ENCODE results near the gene GRM4.

GRM4 gene

DNA sequence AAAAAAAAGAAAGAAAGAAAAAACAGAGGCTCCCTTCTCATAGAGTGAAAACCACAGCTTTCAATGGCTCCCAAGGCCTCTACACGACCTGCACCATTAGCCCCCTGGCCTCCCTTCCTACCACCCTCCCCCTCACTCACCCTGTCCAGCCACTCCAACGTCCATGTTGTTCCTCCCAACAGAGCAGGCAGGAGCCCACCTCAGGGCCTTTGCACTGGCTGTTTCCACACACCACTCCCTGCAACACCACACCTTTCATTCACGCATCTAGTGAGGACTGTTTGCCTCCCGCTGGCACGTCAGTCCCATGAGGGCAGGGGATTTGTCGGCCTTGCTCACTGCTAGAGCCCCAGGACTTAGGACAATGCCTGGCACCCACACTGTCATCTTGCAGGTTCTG is 39.5 kb downstream of the GRM4 start:
- no peak for DNase-seq

DNA sequence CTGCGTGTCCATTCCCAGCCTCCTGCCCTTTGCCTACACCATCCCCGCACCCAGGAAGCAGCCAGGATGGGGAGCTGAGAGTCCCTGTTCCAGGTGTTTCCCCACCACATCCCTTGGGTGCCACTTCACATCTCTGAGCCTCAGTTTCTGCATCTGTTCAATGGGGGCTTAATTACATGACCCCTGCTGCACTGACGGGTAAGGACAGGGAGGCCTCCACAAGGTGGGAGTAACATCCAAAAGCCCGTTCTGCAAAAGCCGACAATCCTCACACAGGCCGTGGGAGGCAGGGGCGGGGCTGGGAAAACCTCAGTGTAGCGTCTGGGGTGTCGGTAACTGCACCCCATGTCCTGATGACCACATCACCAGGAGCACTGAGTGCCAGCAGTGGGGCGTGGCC is 41.3 kb downstream of the GRM4 start:
- DNase-seq = no peak

DNA sequence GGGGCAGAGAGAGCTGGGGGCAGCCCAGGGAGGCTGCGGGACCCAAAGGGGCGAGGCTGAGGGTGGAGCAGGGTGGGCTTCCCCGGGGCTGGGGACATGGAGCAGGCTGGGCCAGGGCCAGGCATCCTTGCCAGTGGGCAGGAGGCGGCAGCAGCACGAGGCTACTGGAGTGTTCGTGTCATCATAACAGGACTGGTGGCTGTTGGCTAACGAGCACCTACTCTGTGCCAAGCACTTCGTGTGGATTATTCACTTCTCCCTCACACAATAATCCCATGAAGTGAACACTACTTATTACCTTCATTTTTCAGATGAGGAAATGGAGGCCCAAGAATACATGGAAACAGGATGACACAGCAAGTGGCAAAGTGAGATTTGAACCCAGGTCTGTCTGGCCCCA is 41.7 kb downstream of the GRM4 start:
- DNase-seq = no peak

DNA sequence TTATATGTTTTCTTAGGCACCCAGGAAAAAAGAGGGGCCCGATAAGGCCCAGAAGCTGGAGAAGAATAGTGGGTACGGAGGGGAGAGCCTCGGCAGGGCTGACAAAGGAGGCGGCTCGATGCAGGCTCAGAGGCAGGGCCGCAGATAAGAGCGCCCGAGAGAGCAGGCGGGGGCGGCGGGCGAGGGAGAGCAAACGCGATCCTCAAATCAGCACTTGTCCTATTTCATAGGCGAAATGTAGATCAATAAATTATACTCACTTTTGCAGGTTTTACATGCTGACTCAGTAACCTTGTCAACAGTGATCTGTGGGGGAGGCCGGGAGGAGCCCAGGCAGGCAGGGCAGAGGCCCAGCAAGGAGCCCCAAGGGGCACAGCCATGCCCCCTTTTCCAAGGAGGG is 42.6 kb downstream of the GRM4 start:
- no peak for DNase-seq

DNA sequence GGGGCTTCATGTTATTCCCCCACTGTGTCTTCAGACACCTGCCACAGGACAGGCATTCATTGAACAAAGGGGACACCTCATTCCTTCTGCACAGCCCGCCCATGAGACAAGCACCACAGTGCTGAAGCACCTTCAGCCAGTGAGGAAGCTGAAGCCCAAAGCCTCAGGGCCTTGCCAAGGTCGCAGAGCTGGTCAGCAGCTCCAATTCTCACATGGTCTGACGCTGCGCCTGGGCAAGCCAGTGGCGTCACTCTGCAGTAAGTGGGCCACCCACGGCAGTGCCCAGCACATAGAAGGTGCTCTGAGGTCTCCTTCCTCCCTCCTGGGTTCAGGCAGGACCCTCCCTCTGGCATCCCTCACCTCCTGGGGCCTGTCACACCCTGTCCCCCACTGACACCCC is 43.2 kb downstream of the GRM4 start:
- DNase-seq = no peak

DNA sequence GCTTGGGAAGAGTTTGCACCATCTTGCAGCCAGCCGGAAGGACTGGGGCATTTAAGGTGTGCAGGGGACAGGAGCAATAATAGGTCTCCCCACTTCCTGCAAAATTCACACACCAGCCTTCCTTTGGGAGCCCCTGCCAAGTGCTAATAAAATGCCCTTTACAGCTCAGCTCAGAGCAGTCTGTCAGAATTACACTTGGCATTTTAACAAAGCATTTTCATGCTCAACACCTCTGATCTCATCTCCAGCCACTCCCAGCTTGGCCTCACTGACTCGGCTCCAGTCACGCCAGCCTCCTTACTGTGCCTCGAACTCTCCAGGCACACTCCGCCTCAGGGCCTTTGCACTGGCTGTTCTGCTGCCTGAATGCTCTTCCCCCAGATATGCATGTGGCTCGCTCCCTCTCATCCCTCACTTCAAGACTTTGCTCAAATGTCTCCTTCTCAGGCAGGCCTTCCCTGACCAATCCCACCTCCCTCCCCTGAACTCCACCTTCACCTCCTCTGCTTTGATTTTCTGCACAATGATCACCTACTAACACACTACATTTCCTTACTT is 43.7 kb downstream of the GRM4 start:
- DNase-seq = no peak

DNA sequence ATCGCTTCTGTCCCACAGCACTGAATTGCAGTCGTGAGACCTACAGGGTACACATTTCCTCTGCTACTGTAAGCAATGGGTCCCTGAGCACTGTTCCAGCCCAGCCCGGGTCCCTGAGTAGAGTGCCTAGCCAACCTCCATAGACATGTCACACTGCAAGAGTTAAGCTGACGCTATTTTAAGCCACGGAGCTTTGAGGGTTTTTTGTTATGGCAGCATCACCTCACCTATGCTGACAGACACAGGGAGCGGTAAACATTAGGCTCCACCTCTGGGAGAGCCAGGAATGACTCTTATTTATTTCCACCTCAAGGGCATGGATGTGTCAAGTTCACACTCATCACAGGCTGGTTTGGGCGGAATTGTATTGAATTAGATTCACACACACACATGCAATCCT is 45.1 kb downstream of the GRM4 start:
- DNase-seq = no peak

DNA sequence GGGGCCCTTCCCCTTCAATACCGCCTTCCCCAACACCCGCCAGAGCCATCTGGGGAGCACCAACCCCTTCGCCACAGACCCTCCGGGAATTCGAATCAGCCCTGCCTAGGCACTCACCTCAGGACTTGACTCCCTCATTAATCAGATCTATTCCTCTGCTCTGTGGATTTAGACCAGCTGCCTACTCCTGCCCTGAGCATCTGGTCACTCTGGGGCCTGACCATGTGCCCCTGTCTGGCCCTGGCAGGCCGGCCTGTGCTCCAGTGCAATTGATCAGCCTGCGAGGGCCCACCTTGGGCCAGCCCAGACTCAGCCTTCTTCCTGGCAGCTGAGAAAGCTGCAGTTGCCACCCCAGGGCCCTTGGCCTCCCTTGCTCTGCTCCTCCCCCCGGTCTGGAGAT is 46.0 kb downstream of the GRM4 start:
- no peak for DNase-seq

DNA sequence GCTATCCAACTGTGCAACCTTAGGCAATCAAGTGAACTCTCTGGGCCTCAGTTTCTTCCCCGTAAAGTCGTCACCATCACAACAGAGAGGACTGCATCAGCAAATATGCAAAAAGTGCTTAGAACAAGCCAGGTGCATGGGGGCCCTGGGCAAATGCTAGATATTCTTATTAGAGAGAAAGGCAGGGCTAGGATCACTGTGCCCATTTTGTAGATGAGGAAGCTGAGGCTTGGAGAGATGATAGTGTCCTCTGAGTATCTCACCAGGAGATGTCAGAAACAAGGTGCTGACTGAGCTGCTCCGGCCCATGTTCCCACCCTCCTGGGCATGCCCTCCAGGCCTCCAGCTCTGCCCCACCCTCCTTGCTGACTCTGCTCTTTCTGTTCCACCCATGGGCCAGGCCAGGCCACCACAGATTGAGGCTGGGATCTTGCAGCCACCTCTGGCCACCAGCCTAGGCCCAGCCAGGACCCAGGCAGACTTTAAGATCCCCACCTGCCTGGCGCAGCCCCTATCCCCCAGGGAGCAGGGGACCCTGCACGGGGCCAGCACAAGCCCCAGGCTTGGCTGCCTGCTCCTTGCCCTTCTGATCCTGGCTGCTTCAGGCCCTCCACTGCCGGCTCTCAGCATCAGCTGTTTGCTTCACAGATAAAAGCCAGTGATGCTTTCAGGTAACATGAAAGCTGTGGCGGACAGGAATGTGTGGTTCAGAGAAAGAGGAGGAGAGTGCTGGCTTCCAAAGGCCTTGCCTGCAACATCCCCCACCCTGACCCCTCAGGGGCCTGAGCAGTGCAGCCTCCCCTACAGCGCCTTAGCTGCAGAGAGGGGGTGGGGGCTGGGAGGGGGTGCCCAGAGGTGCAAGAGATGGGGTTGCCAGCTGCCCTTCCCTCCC is 47.6 kb downstream of the GRM4 start:
- DNase-seq = no peak

DNA sequence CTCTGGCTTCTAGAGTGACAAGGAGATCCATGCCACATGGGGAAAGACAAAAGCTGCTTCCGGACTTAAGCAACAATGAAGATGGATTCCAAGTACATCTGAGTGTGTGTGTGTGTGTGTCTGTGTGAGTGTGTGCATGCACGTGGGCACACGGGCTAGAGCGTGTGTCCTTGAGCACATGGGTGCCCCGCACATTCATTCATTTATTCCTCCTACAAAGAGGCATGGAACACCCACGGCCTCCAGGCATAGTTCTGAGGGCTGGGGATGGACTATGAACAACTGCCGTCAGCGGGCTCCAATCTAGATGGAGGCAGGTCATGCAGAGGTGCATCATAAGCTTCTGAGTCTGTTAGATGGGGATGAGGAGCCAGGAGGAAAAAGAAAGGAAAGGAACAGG is 49.1 kb downstream of the GRM4 start:
- DNase-seq = no peak

DNA sequence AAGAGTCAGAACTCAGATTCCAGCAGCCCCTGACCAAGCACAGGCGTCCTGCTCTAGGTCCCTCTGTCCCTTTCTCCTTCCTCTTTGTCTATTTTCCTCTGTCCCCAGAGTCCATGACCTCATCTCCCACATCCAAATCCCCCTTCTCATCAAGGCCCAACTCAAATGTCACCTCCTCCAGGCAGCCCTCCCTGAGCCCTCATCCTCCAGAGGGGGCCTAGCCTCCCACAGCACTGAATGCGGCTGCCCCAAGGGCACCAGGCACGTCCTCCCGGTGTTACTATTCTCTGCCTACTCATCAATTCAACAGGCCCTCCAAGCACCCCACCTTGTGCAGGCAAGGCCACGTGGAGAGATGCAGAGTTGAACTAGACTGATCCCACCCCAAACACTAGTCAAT is 49.7 kb downstream of the GRM4 start:
- no peak for DNase-seq

DNA sequence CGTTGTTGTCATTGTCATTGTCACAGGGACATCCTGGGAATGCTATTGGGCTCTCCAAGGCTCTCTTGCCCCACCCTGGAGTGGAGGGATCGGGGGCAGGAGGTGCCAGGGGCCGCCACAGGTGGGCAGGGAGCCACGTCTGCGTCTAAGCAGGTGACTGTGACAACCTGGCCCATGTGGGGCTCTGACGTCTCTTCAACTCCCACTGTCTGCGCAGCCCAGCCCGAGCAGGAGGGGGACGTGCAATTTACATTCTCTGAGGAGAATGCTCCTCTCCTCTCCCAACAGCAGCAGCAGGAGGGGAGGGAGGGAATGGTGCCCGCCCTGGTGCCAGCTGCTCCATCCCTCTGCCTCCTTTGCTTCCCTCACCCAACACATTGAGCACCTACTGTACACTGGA is 50.1 kb downstream of the GRM4 start:
- DNase-seq = no peak

DNA sequence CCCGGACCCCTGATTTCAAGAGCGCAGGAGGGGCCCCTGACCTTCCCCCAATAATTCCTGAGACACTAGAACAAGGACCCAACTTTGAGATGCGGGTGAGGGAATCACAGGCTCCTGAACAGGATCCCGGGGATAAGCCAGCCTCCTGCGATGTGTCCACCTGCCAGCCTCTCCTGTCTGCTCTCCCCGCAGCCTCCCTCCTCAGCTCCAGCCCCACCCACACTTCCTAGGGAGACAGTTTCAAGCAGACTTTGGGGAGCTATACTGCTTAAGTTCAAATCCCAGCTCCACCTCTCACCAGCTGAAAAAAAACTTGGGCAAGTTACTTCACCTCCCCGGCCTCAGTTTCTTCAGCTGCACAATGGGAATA is 50.8 kb downstream of the GRM4 start:
- no peak for DNase-seq

DNA sequence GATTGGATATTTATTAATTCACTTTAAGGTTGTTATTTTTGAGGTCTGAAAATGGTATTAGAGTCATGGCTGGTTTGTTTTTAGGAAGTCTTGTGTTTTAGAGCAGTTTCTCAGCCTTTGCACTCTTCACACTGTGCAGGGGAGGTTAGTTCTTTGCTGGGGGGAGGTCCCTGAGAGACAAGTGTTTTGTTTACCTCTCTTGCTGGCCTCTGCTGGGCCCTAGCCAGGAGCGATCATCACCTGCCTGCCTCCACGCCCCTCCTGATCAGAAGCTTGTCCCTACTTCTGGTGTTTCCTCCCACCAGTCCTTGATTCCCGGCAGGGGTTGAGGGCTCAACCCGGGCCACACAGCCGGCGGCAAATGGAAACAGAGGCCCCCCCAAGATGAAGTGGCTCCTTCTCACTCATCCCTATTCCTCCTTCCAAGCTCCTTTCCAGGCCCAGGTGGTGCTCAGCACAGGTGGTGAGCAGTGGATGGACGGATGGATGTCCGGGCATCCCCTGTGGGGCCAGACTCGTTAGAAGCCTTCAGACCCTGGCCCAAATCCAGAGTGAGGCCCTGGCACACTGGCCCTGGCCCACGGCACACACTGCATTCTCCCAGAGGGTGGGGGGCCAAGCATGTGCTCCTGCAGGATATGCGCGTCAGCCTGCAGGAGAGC is 51.3 kb downstream of the GRM4 start:
- no peak for DNase-seq

DNA sequence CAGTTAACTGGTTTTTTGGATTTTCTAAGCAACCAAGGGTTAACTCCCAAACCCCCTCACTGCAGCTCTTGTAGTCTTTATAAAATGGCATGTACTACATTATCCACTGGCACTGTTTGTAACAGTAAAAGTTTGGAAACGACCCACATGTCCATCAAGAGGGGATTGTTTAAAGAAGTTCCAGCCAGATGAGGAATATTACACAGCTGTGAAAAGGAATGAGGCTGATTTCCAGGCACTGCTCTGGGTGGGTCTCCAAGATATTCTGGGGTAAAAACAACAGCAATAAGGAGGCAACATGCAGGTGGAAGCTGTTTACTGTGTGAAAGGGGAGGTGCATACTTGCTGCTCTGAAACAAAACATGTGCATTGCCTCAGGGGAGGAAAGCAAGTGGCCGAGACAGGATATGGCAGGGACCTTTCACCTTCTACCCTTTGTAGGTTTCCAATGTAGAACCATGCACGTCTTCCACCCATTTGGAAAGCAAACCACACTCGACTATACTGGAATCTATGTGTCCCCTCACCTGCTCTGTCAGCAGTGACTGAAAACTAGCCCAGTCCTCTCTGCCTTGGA is 51.9 kb downstream of the GRM4 start:
- DNase-seq = no peak

DNA sequence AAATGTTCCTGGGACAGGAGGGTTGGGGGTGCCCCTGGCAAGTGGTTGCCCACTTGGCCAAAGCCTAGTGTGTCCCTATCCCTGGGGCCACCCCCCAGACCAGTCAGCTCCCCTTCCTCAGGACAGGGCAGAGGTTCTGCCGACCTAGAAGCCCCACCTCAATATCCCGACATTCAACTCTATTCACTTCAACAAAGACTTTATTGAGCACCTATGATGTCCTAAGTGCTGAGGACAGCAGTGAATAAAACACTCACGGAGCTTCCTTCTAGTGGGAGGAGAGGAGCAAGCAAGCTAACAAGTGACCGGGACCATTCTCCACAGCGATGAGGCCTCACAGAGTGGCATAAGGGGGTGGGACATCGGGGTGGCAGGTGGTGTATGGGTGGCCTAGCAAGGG is 52.7 kb downstream of the GRM4 start:
- DNase-seq = no peak

DNA sequence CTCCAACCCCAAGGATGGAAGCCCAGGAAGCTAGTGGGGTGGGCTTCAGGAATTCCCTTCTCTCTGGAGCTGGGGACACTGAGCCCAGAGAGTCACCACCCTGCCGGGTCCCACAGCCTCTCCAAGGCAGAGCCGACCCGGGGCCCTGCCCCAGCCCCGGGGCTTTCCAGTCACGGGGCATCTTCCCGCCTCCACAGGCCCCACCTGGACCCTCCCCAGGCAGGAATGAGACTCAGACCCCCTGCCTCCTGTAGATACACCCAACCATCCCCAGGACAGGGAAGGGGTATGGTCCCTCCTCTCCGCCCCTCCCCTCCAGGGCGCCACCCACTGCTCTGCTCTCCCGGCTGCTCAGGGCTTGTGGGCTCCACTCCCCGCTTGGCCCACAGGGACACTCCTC is 53.3 kb downstream of the GRM4 start:
- no peak for DNase-seq

DNA sequence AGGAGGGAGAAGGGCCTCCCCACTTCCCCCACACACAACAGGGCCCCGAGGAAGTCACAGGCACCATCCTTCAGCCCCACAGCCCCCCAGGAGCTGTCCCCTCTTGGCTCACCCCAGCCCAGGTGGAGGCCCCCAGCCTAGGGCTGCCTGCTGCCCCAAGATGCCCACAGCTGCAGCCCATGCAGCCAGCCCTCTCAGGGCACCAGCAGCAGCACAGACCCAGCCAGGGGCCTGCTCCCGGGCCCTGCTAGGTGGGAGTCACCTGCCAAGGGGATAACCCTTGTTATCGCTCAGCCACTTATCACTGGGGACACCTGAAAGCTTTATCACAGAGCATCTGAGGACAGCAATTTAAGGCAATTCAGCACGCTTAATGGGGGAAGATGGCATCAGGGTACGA is 55.0 kb downstream of the GRM4 start:
- no peak for DNase-seq

DNA sequence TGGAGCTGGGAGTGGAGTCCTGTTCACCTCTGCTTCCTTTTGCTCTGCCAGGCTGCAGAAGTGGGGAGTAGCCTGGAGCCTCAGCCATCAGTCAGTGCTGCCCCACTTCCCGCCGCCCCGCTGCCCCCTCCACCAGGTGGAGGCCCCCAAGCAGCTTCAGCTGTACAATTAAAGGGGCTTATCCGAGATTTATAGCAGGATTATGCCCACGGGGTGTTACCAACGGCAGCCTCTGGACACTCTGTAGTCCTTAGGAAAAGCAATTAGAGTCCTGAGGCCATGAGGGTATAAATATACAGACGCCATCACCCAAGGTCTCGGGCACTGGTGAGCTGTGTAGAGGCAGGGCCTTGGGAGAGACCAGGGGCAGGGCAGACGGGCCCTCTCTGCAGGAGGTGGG is 55.4 kb downstream of the GRM4 start:
- no peak for DNase-seq

DNA sequence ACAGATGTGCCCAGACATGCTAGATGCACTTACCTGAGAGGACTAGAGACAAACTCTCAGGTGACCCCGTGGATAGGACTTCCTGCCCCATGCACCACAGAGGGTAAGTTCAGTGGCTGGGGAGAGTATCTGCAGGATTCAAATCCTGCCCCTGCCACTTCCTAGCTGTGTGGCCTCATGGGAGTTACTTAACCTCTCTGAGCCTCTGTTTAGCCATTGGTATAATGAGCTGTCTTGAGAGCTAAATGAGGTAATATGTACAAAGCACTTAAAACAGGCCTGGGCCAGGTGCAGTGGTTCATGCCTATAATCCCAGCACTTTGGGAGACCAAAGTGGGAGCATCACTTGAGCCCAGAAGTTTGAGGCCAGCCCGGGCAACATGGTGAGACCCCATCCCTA is 59.3 kb downstream of the GRM4 start:
- DNase-seq = no peak

DNA sequence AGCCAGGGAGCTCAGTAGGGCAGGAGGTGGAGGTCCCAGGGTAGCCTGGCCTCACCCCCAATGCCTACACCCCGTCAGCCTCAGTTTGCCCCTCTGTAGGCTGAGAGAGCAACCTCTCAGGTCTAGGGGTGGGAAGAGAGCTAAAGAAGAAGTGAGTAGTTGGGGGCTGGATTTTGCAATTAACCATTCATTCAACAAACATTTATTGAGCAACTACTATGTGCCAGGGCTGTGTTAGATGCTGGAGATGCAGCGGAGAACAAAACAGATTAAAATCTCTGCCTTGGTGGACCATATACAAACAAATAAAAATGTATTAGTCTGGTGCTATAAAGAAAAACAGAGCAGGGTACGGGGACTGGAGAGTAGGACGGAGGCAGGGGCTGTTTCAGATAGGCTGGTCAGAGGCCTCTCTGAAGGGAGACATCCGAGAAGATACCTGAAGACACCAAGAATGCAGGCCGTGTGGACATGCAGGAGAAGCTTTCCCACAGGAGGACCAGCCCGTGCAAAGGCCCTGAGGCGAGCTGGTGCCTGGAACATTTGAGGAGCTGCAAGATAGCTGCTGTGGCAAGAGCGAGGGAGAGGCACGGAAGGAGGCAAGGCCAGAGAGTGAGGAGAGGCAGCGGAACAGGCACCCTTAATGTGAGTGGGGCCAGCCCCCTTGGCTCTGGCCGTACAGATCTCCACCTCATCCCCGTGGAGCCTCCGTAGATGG is 60.3 kb downstream of the GRM4 start:
- no peak for DNase-seq

DNA sequence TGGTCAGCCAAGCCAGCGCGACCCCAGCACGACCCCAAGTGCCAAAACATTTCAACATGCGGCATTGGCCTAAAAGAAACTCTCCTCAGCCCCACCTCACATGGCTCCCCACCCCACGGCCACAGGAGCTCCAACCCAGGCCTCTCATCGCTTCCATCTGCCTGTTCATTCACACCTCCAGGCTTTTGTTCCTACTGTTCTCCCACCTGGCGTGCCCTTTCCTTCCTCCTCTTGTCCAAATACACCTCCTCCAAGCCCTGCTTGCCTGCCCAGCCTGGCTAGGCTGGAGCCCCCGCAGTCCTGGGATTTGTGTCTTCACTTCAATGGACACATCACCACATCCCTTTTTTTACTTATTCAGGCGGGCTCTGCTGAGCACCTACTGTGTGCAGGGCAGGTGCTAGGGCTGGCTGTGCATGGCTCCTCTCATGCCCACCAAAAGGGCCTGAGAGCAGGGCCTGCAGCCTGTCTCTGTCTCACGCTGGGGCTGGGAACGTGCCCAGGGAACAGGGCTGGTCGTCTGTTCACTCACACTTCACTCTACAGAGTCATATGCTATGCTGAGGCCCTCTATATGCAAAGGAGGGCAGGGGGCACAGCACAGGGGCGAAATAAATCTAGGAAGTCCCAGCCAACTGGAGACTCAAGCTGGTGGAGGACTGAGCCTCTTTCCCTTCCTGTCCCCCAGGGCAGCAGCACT is 61.1 kb downstream of the GRM4 start:
- DNase-seq = no peak

All from NCI-H226 (cell line).